NCI-H1436 treated with DMSO at 0.1 percent for 48 hours (cell line): Measurements from ENCODE around the gene SARDH.
"Not testable (repeated sequence)": the region's sequence is repeated elsewhere in the genome, so short reads cannot be mapped to it uniquely, and the experiment has no call there.

Source experiments
- DNase-seq: peaks from one replicate; lab custom pipeline; 2025; lab: John Stamatoyannopoulos, UW

Gene SARDH

GRCh38 chr9:133629221-133630110, 108.7 kb downstream of the SARDH start:
- DNase-seq = no peak

GRCh38 chr9:133628766-133629165, 109.4 kb downstream of the SARDH start:
- DNase-seq = no peak

- DNase-seq = no peak
These were observed 110.8 kb downstream of the SARDH start for GRCh38 chr9:133627341-133627740.

- not testable (repeated sequence) for DNase-seq
These were observed 112.1 kb downstream of the SARDH start for GRCh38 chr9:133626008-133626407.

- no peak for DNase-seq
These were observed 115.6 kb downstream of the SARDH start for GRCh38 chr9:133622555-133622954.

- DNase-seq = no peak
These were observed 116.4 kb downstream of the SARDH start for GRCh38 chr9:133621725-133622267.

- DNase-seq = no peak
These were observed 118.4 kb downstream of the SARDH start for GRCh38 chr9:133619791-133620190.

GRCh38 chr9:133618726-133619125, 119.4 kb downstream of the SARDH start:
- no peak for DNase-seq

GRCh38 chr9:133616643-133617405, 121.3 kb downstream of the SARDH start:
- DNase-seq = no peak

GRCh38 chr9:133615606-133616188, 122.5 kb downstream of the SARDH start:
- no peak for DNase-seq

GRCh38 chr9:133615186-133615585, 123.0 kb downstream of the SARDH start:
- DNase-seq = no peak

- no peak for DNase-seq
These were observed 123.5 kb downstream of the SARDH start for GRCh38 chr9:133614678-133615077.

- DNase-seq = no peak
These were observed 124.1 kb downstream of the SARDH start for GRCh38 chr9:133614056-133614455.
